HPDE6-E6E7 (cell line): ENCODE data around the gene SLC25A23.
"Not testable (repeated sequence)": the region's sequence is repeated elsewhere in the genome, so short reads cannot be mapped to it uniquely, and the experiment has no call there.

Experiments
- DNase-seq: peaks from one replicate; pipeline ENCODE4 v3.0.0; 2011; ENCODE audit warnings: missing footprints; ENCODE audit errors: extremely low spot score

The SLC25A23 gene

DNA sequence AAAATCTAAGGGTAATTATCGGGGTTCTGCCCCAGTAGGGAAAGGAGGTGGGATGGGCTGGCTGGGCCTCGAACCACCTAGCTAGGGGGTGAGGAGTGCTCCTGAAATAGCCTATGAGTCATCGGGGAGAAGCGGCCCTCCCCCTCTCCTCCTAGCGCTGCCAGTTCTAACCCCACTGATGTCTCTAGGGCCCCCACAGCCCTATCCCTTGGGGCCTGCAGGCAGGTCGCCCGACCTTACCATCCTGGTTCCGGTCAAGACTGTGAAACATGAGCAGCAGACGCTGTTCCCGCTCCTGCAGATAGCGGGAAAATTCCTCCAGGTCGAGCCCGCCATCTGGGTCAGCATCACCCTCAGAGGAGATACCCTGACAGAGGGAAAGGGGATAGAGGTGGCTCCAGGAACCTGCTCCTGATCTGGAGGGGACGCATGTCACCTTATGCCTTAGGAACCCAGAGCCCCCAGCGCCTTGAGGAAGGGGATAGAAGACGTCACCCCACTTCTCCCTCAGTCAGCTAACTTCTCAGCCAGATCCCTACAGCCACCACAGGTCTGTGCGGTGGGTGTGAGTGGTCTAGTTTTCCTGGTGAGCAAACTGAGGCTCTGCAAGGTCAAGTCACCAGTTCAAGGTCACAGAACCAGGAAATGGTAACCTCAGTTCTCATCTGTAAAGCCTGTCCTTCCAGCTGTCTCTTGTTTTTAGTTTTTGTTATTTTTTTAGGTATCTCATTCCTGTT is 1.5 kb downstream of the SLC25A23 start:
- DNase-seq: no peak

DNA sequence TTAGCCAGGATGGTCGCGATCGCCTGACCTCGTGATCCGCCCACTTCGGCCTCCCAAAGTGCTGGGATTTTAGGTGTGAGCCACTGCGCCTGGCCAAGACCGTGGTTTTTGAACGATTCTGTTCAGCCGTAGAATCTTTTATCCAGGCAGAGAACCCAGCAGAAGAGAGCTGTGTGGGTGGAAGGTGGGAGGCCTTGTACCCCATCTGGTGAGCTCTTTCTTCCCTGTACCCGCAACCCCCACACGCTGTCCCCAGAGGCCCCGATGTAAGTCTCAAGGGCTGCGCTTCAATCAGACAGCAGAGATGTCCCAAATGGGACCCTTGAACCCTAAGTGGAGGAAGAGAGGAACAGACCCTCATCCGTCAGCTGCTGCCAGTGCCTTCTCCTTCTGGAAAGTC is 3.7 kb downstream of the SLC25A23 start:
- DNase-seq: no peak

DNA sequence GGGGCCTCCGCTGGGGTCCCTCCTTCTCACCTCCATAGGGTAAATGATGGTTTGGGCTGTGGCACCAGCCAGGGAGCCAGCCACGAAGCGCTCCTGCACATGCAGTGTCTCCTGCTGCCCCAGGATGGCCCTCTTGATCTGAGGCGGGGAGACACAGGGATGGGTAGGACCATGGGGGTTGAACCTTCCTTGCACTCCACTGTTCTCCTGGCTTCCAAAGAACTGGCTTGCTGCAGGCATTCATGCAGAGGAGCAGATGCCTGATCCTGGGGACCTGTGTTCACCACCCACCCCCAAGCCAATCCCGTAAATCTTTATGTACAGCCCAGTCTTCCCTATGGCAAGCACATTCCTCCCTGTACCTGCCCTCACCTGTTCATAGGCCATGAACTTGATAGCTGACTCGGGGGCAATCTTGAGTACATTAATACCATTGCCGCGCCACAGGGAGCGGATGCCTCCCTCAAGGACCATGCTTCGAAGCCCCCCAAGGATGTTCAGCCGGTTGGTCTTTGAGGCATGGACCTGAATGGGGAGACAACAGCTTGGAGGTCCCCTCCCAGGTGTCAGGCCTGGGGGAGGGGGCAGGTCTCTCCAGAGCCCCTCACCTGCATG is 5.5 kb downstream of the SLC25A23 start:
- DNase-seq: no peak

DNA sequence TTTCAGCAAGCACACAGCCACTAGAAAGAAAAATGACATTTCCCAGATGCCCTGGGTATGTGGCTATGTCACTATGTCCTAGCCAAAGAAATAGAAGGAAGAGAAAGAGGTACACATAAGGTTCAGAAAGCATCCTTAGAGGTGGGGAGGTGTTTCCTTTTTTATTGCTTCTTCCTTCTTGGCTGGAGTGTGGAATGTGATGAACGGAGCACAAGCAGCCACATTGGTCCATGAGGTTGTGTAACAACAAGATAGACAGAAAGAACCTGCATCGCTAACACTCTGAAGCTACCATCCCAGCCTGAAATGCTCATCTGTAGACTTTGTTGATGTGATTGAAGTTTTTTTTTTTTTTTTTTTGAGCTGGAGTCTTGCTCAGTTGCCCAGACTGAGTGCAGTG is 6.7 kb downstream of the SLC25A23 start:
- no peak for DNase-seq

GRCh38 chr19:6452223-6452614 is 7.4 kb downstream of the SLC25A23 start:
- no peak for DNase-seq

GRCh38 chr19:6451583-6452222 is 7.9 kb downstream of the SLC25A23 start:
- no peak for DNase-seq

- DNase-seq: no peak
Measured at GRCh38 chr19:6450166-6450565, 9.4 kb downstream of the SLC25A23 start.

DNA sequence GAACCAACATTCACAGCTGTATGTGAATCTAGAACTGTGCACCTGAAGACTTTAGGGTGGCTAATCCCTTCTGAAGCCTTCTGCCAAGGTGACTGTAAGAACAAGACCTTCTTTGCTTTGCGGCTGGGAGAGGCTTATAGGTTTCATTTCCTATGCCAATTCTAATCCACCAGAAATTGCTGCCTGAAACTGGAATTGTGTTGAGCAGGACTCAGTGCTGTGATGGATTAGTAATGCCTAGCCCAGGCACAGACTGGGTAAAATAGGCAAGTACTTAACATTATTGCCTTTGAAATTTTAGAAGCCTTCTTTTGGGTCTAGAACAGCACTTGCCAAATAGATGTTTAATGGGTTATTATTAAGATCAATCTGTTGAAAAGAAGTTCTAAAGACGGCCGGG is 11.5 kb downstream of the SLC25A23 start:
- no peak for DNase-seq

DNA sequence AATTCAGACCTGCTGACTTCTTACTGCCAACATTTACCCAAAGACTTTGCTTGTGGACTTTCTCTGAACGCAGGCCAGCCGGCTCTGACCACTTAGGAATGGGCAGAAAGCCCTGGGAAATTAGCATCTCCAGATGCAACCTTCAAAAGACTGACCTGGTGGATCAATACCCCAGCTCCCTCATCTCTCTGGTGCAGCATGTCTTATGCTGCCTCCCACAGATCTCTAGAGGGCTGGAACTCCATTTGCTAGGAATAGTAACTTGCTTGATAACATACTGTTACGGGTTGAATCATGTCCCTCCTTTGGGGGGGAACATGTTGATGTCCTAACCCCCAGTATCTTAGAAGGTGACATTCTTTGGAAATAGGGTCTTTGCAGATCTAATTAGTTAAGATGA is 13.1 kb downstream of the SLC25A23 start:
- DNase-seq: no peak

DNA sequence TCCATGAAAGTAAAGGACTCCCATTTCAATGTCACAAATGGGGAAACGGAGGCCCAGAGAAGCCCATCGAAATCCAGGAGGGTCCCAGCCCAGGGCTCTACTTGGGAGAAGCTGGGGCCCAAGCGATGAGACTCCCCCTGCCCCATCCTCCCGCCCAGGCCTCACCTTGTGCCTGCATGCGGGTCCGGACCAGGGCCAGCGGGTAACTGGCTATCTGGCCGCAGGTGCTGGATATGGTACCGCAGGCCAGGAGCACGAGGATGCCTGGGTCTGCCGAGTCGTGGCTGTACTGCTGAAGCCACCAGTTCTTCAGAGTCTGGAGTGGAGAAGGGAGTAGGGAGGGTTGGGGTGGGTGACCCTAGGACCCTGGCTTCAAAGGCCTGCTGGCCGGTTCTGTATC is 15.6 kb downstream of the SLC25A23 start:
- no peak for DNase-seq

- DNase-seq: no peak
Measured at GRCh38 chr19:6442087-6442688, 17.4 kb downstream of the SLC25A23 start.

DNA sequence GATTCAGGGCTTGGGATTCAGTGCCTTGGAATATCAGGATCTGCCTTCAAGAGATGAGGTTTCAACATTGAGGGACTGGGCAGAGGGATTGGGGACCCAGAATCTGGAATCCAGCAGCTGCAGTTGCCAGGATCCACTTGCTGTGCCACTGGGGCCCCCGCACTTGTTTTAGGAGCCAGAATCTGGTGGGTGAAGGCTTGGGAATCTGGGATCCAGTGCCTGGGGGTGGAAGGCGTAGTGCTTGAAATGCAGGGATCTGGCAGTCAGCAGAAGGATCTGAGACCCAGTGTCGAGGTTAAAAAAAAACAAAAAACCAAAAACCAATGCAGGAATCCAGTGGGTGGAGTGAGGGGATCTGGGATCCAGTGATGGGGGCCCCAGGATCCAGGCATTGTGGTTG is 18.7 kb downstream of the SLC25A23 start:
- DNase-seq: no peak

DNA sequence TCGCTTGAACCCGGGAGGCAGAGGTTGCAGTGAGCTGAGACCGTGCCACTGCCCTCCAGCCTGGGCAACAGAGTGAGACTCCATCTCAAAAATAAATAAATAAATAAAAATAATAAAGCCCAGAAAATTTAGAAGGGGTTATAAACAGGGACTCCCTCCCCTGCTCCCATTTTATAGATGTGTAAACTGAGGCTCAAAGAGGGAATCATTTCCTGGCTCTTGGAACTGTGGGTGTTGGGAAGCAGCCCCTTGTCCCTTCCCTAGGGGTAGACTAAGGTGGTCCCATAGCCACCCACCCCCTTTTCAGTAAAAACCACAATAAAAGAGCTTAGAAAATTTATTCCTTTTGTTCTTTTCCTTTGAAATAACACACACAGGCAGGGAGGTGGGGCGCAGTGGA is 19.8 kb downstream of the SLC25A23 start:
- DNase-seq: no peak

- no peak for DNase-seq
Measured at GRCh38 chr19:6433663-6434062, 25.9 kb downstream of the SLC25A23 start, which contains the start of gene SLC25A41. Gene SLC25A41 (minus strand): TSS chr19:6433763. CDS start chr19:6433693, 70 bp downstream.

- no peak for DNase-seq
Measured at GRCh38 chr19:6433165-6433564, 26.4 kb downstream of the SLC25A23 start.

DNA sequence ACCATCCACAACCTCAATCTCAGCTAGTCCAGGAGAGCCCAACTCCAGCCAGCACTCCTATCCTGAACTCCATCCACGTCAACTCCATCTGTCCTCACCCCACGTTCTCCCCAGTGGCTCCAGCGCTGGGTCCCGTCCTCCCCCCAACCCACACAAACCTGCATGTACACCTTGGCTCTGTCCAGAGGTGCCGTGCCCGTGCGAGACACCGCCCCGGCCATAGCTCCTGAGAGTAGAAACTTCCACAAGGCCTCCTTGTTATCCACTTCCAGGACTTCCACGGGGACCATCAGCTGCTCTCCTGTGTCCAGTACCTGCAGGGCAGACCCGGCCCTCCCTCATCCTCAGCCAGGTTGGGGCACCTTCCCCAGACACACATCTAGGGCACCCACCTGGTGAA is 27.7 kb downstream of the SLC25A23 start:
- no peak for DNase-seq

- no peak for DNase-seq
Measured at GRCh38 chr19:6429419-6430221, 30.0 kb downstream of the SLC25A23 start.

- DNase-seq: not testable (repeated sequence)
Measured at GRCh38 chr19:6428692-6429418, 30.7 kb downstream of the SLC25A23 start.

GRCh38 chr19:6427131-6427530 is 32.5 kb downstream of the SLC25A23 start:
- no peak for DNase-seq

- DNase-seq: no peak
Measured at GRCh38 chr19:6425732-6426620, 33.6 kb downstream of the SLC25A23 start.
